Transverse colon (tissue), 4 donors: ENCODE results near the gene SASH1. TPM values are rescaled to one million over a fixed set of nuclear protein-coding genes. Genes with fewer than 3 reads are reported as not detected.
A peak's percentile ranks its signal among the peaks of the same experiment; 100 is the strongest.

Experiments
- DNase-seq: peaks from one replicate; pipeline ENCODE4 v3.0.0-alpha.2; 2019
- H3K27ac ChIP-seq, 4 donors: fragments of 200-600 bp; sonication (generic); 2 replicates each; pipeline ENCODE4 v1.5.1; 2016 to 2018; ENCODE audit warnings: inconsistent platforms in 4 of 4
- H3K27me3 ChIP-seq: fragments of 200-600 bp; sonication (generic); 2 replicates; pipeline ENCODE4 v1.5.1; 2017; ENCODE audit warnings: inconsistent platforms
- H3K36me3 ChIP-seq, 4 donors: fragments of 200-600 bp; sonication (generic); 2 replicates each; pipeline ENCODE4 v1.5.1; 2017 to 2019; ENCODE audit warnings: inconsistent platforms in 4 of 4
- H3K4me1 ChIP-seq, 4 donors: fragments of 200-600 bp; sonication (generic); 2 replicates each; pipeline ENCODE4 v1.5.1; 2017 to 2020; ENCODE audit warnings: inconsistent platforms in 4 of 4
- H3K4me3 ChIP-seq, 4 donors: fragments of 200-600 bp; sonication (generic); 1 replicate in 1 of 4; 2 replicates in 3 of 4; pipeline versions ENCODE4 v1.5.1 to v1.6.1; 2017 to 2019; ENCODE audit warnings: inconsistent platforms in 4 of 4
- H3K9me3 ChIP-seq, 2 donors: fragments of 200-600 bp; sonication (generic); 2 replicates each; pipeline ENCODE4 v1.5.1; 2017 to 2019; ENCODE audit warnings: inconsistent platforms in 2 of 2
- CTCF ChIP-seq, 5 experiments: fragments of 200-600 bp in 3 of 5; fragments of 450-650 bp in 2 of 5; sonication (generic) in 3 of 5; IDR thresholded peaks; 1 replicate in 2 of 5; 2 replicates in 3 of 5; pipeline ENCODE4 v1.5.1; 2016 to 2017; ENCODE audit warnings: antibody characterized with exemption in 5 of 5, inconsistent platforms in 3 of 5, mild to moderate bottlenecking in 2 of 5, moderate library complexity in 1 of 5
- EP300 ChIP-seq: sonication (generic); formaldehyde crosslinking; IDR thresholded peaks from one replicate; pipeline ENCODE4 v1.6.1; 2017; ENCODE audit warnings: antibody characterized with exemption, low read depth
- POLR2A ChIP-seq: fragments of 450-650 bp; IDR thresholded peaks from one replicate; pipeline ENCODE4 v1.6.1; 2016; ENCODE audit warnings: antibody characterized with exemption, mild to moderate bottlenecking, moderate library complexity
- POLR2AphosphoS5 ChIP-seq, 3 donors: sonication (generic); formaldehyde crosslinking; IDR thresholded peaks; one replicate each; pipeline ENCODE4 v1.6.1; 2016; ENCODE audit warnings: antibody characterized with exemption in 3 of 3
- WGBS, 2 donors: methylation state at CpG; one replicate each; pipeline ENCODE4 v1.1.5; 2018; ENCODE audit warnings: low coverage in 1 of 2; 5-methylcytosine and 5-hydroxymethylcytosine counted together
- in situ Hi-C, 4 donors: fragments of 200-750 bp; cut with MboI; loops; one replicate each; pipeline versions ENCODE4 v1.15.0 to v1.15.1; 2017; ENCODE audit warnings: low sequenced_read_pairs in 3 of 4, low pct_ligation_motif_present in 1 of 4, low pct_unique_long_range_greater_than_20kb in 1 of 4
- intact Hi-C: fragments of 100-400 bp; cut with DNase I; formaldehyde crosslinking; loops from one replicate; pipeline ENCODE4 v1.15.1; 2023; ENCODE audit warnings: low total_unique reads
- total RNA-seq, 4 donors: library from RNA; depleted of rRNA; stranded (reverse); fragments of >200 nt; gene quantifications; one replicate each; pipeline ENCODE4 v1.1.0, GENCODE V29; 2016

Gene SASH1
- total RNA-seq, 4 donors from 2014 or later = 16.5 to 71.6 (median 28.7) TPM

GRCh38 chr6:148364056-148364824 lies 21.6 kb downstream of the SASH1 start:
- no peaks in the 10 kb centered on the region for H3K36me3 ChIP-seq
- no peak overlapping the region for H3K4me3 ChIP-seq
- intact Hi-C loops (no loop called here), in situ Hi-C loops (no loop called here)
- 73% methylated on average over 11 of the region's 11 CpGs for WGBS, 2 donors
- peak overlapping the region; percentile 1 to 50 (median 39) for H3K27ac ChIP-seq
- H3K9me3 ChIP-seq = no peaks in the 10 kb centered on the region
- peaks cover 0 to 7% (median 0%) of the 10 kb centered on the region in 4 donors for H3K4me1 ChIP-seq
- TF ChIP-seq CTCF (IDR thresholded peaks at IDR 0.05) (no peak), POLR2A (no peak), POLR2AphosphoS5 (IDR thresholded peaks at IDR 0.05) (no peak), EP300 (no peak)
- DNase-seq = no peak
- H3K27me3 ChIP-seq = no peaks in the 10 kb centered on the region

DNA sequence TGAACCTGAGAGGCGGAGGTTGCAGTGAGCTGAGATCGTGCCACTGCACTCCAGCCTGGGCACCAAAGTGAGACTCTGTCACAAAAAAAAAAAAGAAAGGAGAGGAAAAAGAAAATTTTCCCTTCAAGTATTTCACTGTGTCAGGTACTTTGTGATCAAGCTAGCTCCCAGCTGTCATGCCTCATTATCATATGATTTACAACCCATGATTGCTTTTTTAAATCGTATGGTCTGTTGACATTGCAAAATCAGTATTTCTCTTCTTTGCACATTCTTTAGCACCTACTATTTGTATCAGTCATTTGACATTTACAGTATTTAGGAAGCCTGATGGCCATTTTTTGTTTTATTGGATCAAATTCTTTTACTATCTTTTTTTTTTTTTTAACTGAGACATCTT lies 22.4 kb downstream of the SASH1 start:
- Histone ChIP-seq H3K4me1 (peaks cover 0 to 7% (median 0%) of the 10 kb centered on the region in 4 donors), H3K4me3 (no peak overlapping the region), H3K9me3 (no peaks in the 10 kb centered on the region), H3K27me3 (no peaks in the 10 kb centered on the region), H3K27ac (peak overlapping the region; percentile 1 to 50 (median 35)), H3K36me3 (no peaks in the 10 kb centered on the region)
- in situ Hi-C loops = no loop called here
- intact Hi-C loops = no loop called here
- WGBS, 2 donors = 67 to 78% methylated on average over 3 of the region's 3 CpGs
- TF ChIP-seq POLR2AphosphoS5 (IDR thresholded peaks at IDR 0.05) = no peak
- TF ChIP-seq EP300 = no peak
- TF ChIP-seq CTCF (IDR thresholded peaks at IDR 0.05) = no peak
- no peak for DNase-seq

GRCh38 chr6:148367411-148368024 lies 24.9 kb downstream of the SASH1 start:
- in situ Hi-C loops = no loop called here
- H3K9me3 ChIP-seq = no peaks in the 10 kb centered on the region
- DNase-seq = no peak

More at GRCh38 chr6:148367411-148368024, 24.9 kb downstream of the SASH1 start:
- H3K4me1 ChIP-seq = peaks cover 0 to 12% (median 0%) of the 10 kb centered on the region in 4 donors
- H3K4me3 ChIP-seq = no peak overlapping the region
- 60% methylated on average over 10 of the region's 11 CpGs; no CpG with 5 or more reads in 1 of the 2 donors for WGBS, 2 donors
- TF ChIP-seq POLR2A (no peak), EP300 (peak; percentile 13), CTCF (IDR thresholded peaks at IDR 0.05) (no peak), POLR2AphosphoS5 (IDR thresholded peaks at IDR 0.05) (peak in 1 of 3 donors; percentile 19)
- no peaks in the 10 kb centered on the region for H3K27me3 ChIP-seq
- no peaks in the 10 kb centered on the region for H3K36me3 ChIP-seq
- intact Hi-C loops = no loop called here
- peak overlapping the region; percentile 25 to 50 (median 46) for H3K27ac ChIP-seq
